EL (cell line): Measurements from ENCODE around the gene RSPH1.

Source experiments
- DNase-seq: peaks from one replicate; pipeline ENCODE4 v3.0.0-alpha.2; 2016

The RSPH1 gene

GRCh38 chr21:42512346-42513034 lies 16.5 kb upstream of the RSPH1 start:
- DNase-seq, result no peak

GRCh38 chr21:42509244-42509643 lies 13.2 kb upstream of the RSPH1 start:
- DNase-seq, result no peak

- DNase-seq, result no peak
Measured at GRCh38 chr21:42508371-42508770, 12.3 kb upstream of the RSPH1 start.

DNA sequence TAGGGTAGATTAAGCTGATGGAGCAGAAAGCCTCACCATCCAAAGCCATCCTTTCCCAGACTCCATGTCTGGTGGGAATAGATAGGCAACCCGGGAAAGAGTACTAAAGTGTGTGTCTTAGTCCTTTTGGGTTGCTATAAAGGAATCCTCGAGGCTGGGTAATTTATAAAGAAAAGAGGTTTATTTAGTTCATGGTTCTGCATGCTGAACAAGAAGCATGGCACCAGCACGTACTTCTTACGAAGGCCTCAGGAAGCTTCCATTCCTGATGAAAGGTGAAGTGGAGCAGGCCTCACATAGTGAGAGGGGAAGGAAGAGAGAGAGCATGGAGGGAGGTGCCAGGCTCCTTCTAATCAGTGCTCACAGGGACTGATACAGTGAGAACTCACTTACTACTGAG lies 11.4 kb upstream of the RSPH1 start:
- DNase-seq, result no peak

DNA sequence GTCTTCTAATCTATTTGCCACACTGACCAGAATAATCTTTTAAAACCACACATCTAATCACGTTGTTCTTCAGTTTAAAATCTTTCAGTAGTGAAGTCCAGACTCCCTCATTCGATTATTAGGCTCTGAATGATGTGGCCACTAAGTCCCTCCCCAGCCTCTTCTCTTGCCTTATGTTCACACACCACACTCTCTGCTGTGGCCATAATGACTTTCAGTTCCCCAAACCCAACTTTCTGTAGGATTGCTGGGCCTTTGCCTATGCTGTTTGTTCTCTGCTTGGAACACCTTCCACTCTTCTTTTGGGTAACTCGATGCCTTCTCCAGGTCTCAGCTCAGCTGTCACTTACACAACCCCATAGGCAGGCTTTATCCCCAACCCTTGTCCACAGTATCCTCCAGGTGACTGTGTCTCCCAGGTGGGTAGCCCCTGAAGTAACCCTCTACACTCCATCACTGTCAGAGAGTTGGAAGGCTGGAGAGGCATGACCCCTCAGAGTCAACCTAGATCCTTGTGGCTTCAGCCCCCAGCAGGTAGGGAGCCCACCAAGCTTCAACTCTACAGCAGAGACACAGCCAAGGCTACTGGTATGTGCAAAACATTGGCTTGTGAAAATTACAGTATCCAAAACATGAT lies 9.2 kb upstream of the RSPH1 start:
- DNase-seq, result no peak

- no peak for DNase-seq
Measured at GRCh38 chr21:42503711-42504110, 7.7 kb upstream of the RSPH1 start.

DNA sequence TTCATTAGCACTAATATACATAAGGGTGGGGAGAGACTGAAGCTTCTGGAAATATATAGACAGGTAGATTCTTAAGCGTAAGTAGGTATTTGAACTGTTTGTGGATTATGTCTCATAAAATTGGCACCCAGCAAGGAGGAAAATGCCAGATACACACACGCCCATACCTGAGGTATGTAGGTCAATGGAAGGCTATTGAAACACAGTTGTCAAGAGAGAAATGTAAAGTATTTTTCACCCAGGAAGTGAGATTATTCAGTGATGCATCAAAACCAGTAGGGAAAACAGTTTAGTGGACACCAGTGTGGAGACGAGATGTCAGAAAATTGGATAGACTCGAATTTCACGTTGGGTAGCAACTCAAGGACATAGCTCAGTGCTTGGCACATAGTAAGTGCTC lies 4.7 kb upstream of the RSPH1 start:
- no peak for DNase-seq

- DNase-seq, result no peak
Measured at GRCh38 chr21:42500225-42500624, 4.2 kb upstream of the RSPH1 start.

DNA sequence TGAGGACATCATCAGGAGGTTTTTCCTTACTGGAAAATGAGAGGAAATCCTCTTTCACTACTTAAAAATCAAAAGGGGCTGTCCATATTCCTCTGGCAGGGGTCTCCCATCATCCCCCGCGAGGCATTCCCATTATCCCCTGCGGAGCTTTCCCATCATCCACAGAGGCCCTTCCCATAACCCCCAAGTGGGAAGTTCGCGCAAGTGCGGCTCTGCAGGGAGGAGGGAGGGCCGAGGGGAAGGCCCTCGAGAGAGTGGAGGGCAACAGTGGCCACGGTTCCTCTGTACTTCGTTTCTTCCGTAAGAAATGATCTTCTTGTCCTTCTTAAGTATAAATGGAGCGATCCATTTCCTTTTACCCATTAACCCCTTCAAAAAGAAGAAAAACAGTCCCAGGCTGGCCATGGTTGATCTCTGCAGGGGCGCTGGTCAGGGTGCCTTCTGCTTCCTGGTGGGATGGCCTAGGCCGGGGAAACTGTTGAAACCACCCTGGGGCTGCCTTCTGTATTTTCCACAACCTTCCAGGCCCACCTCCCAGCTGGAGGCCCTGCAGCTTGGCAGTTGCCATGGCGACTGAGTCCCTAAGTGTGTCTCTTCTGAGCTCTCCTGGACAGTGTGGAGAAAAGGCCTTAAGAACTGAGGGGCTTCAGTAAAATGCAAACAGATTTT lies 3.6 kb upstream of the RSPH1 start:
- DNase-seq, result no peak

DNA sequence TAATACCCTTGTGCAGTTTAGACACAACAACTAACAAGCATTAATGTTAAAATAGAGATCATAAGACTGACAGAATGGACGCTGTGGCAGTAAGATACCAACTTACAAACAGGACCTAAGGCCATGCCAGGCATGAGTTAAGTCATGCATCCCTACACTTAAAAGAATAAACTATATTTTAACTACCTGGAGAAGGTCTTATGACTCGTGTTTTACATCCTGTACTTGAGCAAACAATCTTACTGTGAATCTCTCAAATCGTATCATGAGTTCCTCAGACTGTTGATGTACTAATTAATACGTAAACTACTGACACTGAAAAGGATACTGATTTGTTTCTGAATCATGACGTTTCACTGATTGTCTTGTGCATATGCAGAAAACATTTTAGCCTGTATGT lies 2.0 kb upstream of the RSPH1 start:
- DNase-seq, result no peak

DNA sequence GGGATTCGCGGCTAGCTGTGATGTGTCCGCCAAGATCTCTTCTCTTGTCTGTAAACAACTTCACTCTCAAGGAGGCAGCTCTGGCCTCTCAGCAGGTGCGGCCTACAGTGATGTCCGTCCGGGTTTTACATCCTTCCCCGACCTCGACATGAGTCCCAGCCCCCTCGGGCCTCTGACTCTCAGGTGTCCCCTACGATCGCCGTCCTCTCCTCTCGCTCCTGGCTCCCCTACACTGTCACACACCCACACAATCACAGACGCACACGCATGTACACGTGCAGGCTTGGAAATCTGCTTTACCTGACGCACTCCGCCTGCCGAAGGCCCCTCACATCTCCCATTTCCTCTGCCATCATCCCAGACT lies 797 bp upstream of the RSPH1 start:
- no peak for DNase-seq

DNA sequence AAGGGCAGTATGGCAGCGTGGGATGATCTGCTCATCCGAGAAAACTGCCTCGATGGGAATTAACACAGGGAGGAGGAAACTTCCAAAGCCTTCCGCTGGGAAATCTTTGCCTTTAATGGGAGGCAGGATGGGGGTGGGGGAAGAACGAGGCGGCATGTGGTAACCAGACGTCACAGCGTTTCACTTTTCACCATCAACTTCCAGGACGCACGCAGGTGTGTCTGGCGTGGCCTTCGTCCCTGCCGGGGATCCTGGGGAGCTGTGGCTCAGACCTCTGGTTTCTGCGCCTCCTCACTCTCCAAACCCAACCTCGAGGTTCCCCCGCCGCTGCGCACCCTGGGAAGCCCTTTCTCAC lies 282 bp downstream of the RSPH1 start:
- DNase-seq, result no peak

- no peak for DNase-seq
Measured at GRCh38 chr21:42495027-42495426, 997 bp downstream of the RSPH1 start.

GRCh38 chr21:42493109-42494060 lies 2.6 kb downstream of the RSPH1 start:
- DNase-seq, result no peak

GRCh38 chr21:42492201-42492600 lies 3.8 kb downstream of the RSPH1 start:
- no peak for DNase-seq

DNA sequence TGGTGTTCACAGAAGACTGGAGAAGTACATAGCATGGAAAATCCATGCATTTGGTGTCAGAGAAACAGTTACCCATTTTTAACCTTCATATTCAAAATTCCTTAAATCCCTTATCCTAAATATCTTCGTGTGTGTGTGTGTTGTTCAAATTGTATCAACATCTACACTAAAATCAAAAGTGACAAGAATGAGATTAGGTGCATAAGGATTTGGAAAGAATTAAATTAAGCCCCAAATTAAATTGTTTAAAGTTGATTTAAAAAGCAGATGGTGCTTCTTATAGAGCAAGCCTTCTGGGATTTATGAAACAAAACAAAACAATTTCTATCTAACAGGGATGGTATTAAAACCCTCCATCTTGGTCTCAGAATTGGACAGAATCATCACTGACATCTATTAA lies 4.7 kb downstream of the RSPH1 start:
- DNase-seq, result no peak

GRCh38 chr21:42490720-42491119 lies 5.3 kb downstream of the RSPH1 start:
- DNase-seq, result no peak

GRCh38 chr21:42489991-42490390 lies 6.0 kb downstream of the RSPH1 start:
- no peak for DNase-seq

DNA sequence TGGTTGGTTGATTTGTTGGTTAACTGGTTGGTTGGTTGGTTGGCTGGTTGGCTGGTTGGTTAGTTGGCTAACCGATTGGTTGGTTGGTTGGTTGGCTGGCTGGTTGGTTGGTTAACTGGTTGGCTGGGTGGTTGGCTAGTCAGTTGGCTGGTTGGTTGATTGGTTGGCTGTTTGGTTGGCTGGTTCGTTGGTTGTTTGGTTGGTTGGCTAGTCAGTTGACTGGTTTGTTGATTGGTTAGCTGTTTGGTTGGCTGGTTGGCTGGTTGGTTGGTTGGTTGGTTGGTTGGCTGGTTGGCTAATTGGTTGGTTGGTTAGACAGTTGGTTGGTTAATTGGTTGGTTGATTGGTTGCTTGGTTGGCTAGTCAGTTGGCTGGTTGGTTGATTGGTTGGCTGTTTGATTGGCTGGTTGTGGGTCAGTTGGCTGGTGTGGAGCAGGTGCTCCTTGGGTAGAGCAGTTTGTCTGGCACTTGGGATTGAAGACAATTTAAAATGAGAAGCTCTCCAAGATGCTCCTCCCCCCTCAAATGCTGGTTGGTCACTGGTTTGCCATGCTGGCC lies 6.9 kb downstream of the RSPH1 start:
- no peak for DNase-seq

- no peak for DNase-seq
Measured at GRCh38 chr21:42486531-42486930, 9.5 kb downstream of the RSPH1 start.

GRCh38 chr21:42486072-42486471 lies 10.0 kb downstream of the RSPH1 start:
- DNase-seq, result no peak

DNA sequence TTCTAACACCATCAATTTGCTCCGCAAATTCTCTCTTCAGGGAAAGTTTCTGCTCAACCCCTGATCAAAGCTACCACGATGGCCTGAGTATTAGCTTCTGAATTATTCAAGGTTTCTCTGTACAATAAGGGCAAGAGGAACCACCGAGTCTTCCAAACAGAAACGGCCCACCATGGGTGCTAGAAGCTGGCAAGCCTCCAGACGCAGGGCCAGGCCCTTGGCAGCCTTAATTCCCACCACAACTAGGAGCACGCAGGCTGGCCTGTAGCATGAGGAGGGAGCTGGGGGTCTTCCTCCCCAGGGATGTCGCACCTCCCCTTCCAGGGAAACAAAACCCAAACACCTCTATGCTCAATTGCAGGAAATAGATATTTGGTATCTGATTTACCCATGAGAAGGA lies 11.1 kb downstream of the RSPH1 start:
- no peak for DNase-seq

DNA sequence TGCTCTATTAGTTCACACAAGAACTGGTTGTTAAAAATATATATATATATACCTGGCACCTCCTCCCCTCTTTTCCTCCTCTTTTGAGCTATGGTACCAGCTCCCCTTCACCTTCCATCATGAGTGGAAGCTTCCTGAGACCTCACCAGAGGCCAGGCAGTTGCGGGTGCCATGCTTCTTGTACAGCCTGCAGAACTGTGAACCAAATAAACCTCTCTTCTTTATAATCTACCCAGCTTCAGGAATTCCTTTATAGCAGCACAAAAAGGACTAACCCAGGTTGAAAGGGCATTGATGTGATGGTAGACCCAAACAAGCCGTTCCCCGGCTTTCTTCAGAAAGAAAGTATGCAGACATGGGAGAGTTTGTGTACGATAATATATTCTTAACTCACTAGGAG lies 14.9 kb downstream of the RSPH1 start:
- DNase-seq, result no peak
